Mesothelial cell of epicardium (in vitro differentiated cells): ENCODE data around the gene MSANTD3. TPM values are rescaled to one million over a fixed set of nuclear protein-coding genes. Genes with fewer than 3 reads are reported as not detected.

ENCODE experiments used
- DNase-seq, 2 experiments: peaks; one replicate each; pipeline ENCODE4 v3.0.0; 2021; ENCODE audit warnings: low spot score in 2 of 2; ENCODE audit not compliant: unreplicated experiment in 2 of 2
- H3K27ac Mint-ChIP-seq: 2 replicates; pipeline ENCODE4 v1.8.0; 2021; ENCODE audit warnings: mixed read lengths
- H3K27me3 Mint-ChIP-seq: 2 replicates; pipeline ENCODE4 v1.8.0; 2021; ENCODE audit warnings: low read depth, mixed read lengths
- H3K36me3 Mint-ChIP-seq: 2 replicates; pipeline ENCODE4 v1.8.0; 2021; ENCODE audit warnings: mixed read lengths
- H3K4me1 Mint-ChIP-seq: 2 replicates; pipeline ENCODE4 v1.8.0; 2021; ENCODE audit warnings: mixed read lengths
- H3K4me3 Mint-ChIP-seq: 2 replicates; pipeline ENCODE4 v1.8.0; 2021; ENCODE audit warnings: mild to moderate bottlenecking, moderate library complexity, mixed read lengths
- H3K9me3 Mint-ChIP-seq: 2 replicates; pipeline ENCODE4 v1.8.0; 2021; ENCODE audit warnings: mixed read lengths
- total RNA-seq: library from RNA; stranded (reverse); gene quantifications from 3 replicates; pipeline ENCODE4 v1.2.1, GENCODE V29; 2021
- TF ChIP-seq, protein P1 (sequence below): fragments of 200-600 bp; sonication (generic); IDR thresholded peaks from one replicate; pipeline ENCODE4 v1.5.0; 2021; ENCODE audit warnings: antibody characterized with exemption; ENCODE audit not compliant: unreplicated experiment

The MSANTD3 gene
- total RNA-seq, 1 donor from 2014 or later: 35.4 TPM

DNA sequence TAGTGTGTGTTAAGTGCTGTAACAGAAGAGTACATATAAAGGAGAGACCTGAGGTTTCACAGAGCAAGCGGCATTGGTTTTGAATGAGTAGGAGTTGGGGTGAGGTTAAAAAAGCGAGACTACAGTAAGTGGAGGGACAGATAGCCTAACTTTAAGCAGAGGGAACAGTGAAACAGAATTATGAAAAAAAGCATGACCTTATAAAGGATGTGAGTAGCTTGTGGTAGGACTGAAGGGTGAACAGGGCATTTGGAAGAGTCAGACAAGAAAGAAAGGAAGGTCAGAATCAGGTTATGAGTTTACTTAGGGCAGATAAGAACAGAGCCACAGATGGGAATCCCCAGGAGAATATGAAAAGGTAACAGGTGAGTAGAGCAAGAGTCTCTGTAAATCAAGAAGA is 22.5 kb downstream of the MSANTD3 start:
- Mint-ChIP-seq H3K27me3 (no peaks in the 10 kb centered on the region), H3K4me3 (no peak overlapping the region), H3K9me3 (no peaks in the 10 kb centered on the region), H3K27ac (no peak overlapping the region), H3K36me3 (peaks cover 45% of the 10 kb centered on the region), H3K4me1 (peaks cover 1% of the 10 kb centered on the region)
- TF ChIP-seq, protein P1, sequence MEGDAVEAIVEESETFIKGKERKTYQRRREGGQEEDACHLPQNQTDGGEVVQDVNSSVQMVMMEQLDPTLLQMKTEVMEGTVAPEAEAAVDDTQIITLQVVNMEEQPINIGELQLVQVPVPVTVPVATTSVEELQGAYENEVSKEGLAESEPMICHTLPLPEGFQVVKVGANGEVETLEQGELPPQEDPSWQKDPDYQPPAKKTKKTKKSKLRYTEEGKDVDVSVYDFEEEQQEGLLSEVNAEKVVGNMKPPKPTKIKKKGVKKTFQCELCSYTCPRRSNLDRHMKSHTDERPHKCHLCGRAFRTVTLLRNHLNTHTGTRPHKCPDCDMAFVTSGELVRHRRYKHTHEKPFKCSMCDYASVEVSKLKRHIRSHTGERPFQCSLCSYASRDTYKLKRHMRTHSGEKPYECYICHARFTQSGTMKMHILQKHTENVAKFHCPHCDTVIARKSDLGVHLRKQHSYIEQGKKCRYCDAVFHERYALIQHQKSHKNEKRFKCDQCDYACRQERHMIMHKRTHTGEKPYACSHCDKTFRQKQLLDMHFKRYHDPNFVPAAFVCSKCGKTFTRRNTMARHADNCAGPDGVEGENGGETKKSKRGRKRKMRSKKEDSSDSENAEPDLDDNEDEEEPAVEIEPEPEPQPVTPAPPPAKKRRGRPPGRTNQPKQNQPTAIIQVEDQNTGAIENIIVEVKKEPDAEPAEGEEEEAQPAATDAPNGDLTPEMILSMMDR: no peak
- no peak for DNase-seq

DNA sequence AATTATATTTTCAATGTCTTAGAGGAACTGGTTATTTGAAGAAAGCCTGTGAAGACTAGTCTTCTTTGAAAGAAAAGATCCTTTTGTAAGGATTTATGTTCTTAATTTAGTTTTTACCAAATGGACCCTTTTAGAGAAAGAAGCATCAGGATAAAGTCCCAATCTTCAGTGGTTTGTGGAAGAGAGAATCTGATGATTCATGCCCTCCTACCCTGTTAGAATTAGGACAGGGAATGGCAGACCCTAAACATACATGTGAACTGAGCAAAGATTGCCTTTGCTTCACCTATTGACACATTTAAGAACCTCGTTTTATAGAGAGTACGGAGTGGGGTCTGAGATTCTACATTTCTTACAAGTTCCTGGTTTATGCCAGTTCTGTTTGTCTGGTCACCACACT is 26.0 kb downstream of the MSANTD3 start:
- no peaks in the 10 kb centered on the region for H3K4me1 Mint-ChIP-seq
- H3K27me3 Mint-ChIP-seq: no peaks in the 10 kb centered on the region
- H3K36me3 Mint-ChIP-seq: peaks cover 35% of the 10 kb centered on the region
- TF ChIP-seq, protein P1: no peak
- no peak overlapping the region for H3K4me3 Mint-ChIP-seq
- DNase-seq: no peak
- no peak overlapping the region for H3K27ac Mint-ChIP-seq
- no peaks in the 10 kb centered on the region for H3K9me3 Mint-ChIP-seq

DNA sequence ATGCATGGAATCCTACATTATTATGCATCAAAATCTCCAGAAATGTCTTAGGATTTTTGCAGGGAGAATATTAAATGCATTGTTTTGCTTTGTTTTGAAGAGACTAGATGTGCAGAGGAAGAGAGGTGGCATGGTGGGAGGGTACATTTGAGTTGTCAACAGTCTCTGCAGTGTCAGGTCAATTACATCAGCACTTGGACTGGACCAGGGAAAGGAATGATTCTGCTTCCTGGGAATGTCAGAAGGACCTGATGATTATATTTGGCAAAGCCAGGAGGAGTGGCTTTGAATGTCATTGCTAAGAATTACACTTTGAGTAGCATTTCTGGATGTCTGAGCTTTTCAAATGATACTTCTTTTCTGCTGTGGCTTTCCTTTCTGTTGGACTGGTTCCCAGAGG is 28.5 kb downstream of the MSANTD3 start:
- Mint-ChIP-seq H3K9me3 (no peaks in the 10 kb centered on the region), H3K36me3 (peaks cover 33% of the 10 kb centered on the region), H3K27me3 (no peaks in the 10 kb centered on the region), H3K4me1 (no peaks in the 10 kb centered on the region), H3K27ac (no peak overlapping the region), H3K4me3 (no peak overlapping the region)
- TF ChIP-seq, protein P1: no peak
- DNase-seq: no peak

DNA sequence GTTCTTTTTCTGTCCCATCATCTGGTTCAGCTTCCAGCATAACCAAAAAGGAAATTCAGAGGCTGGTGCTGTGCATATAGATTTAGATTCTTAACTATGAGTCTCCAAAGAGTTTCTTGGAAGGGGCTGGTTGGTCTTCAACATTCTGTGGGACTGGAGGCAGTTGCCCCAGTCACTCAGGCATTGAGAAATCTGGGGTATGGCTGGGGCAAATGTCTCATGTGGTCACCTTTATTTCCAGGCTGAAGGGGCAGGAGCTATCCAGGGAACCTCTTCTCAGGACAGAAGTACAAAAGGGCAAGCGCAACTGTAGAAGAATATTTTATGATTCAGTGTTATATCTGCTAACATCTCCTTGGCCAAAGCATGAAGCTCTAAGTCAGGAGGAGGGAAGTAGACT is 30.6 kb downstream of the MSANTD3 start:
- Mint-ChIP-seq H3K36me3 (peaks cover 16% of the 10 kb centered on the region), H3K27me3 (no peaks in the 10 kb centered on the region), H3K4me3 (no peak overlapping the region)

DNA sequence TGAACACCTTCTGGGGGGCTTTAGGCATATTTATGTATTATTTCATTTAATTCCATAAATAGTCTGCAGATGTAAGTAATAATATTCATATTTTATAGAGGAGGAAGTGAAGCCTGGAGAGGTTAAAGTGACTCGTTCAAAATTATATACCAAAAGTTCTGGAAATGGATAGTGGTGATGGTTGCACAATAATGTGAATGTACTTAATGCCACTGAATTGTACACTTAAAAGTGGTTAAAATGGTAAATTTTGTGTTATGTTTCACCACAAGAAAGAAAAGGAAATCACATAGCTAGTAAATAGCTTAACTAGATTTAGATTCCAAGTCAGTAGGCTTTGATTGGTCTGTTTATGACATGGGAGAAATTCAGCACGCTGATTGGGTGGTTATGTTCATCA is 33.0 kb downstream of the MSANTD3 start:
- TF ChIP-seq, protein P1: no peak
- no peak overlapping the region for H3K27ac Mint-ChIP-seq
- H3K4me3 Mint-ChIP-seq: no peak overlapping the region

More for the DNA sequence above, 30.6 kb downstream of the MSANTD3 start:
- TF ChIP-seq, protein P1: no peak
- Mint-ChIP-seq H3K4me1 (no peaks in the 10 kb centered on the region), H3K9me3 (no peaks in the 10 kb centered on the region), H3K27ac (no peak overlapping the region)
- DNase-seq: no peak

DNA sequence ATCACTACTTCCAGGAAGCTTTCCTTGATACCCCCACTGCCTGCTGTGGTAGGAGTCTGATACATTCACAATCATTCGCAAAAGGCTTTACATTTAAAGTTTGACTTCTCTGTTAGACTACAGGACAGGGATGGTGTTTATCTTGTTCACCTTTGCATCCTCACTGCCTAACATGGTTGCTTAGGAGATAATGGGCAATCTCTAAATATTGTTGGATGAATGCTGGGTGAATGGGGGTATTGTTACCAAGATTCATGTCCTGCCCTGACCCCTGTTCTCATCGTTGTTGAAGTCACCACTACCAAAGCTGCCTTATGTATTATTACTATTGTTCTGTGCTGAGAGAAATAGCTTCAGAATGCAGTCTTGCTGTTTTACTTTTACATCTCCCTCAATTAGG is 38.3 kb downstream of the MSANTD3 start:
- Mint-ChIP-seq H3K27me3 (no peaks in the 10 kb centered on the region), H3K9me3 (no peaks in the 10 kb centered on the region)

More for the DNA sequence above, 33.0 kb downstream of the MSANTD3 start:
- Mint-ChIP-seq H3K27me3 (no peaks in the 10 kb centered on the region), H3K36me3 (no peaks in the 10 kb centered on the region), H3K4me1 (no peaks in the 10 kb centered on the region), H3K9me3 (no peaks in the 10 kb centered on the region)
- no peak for DNase-seq

More for the DNA sequence above, 38.3 kb downstream of the MSANTD3 start:
- H3K4me3 Mint-ChIP-seq: no peak overlapping the region
- no peaks in the 10 kb centered on the region for H3K4me1 Mint-ChIP-seq
- TF ChIP-seq, protein P1: no peak
- H3K36me3 Mint-ChIP-seq: no peaks in the 10 kb centered on the region
- H3K27ac Mint-ChIP-seq: no peak overlapping the region
- no peak for DNase-seq
